Stimulated activated CD8-positive, alpha-beta memory T cell treated with anti-CD3 and anti-CD28 coated beads, Interleukin-7, amount 100 ng/mL, for 48 hours (primary cell): ENCODE data around the gene GSC2.

ENCODE experiments used
- DNase-seq, 2 donors: peaks; one replicate each; pipeline ENCODE4 v3.0.0-alpha.2; 2020; ENCODE audit warnings: low read depth in 1 of 2; ENCODE audit errors: extremely low read depth in 1 of 2

GSC2 gene

GRCh38 chr22:19103880-19104821, 45.9 kb downstream of the GSC2 start:
- no peak for DNase-seq

DNA sequence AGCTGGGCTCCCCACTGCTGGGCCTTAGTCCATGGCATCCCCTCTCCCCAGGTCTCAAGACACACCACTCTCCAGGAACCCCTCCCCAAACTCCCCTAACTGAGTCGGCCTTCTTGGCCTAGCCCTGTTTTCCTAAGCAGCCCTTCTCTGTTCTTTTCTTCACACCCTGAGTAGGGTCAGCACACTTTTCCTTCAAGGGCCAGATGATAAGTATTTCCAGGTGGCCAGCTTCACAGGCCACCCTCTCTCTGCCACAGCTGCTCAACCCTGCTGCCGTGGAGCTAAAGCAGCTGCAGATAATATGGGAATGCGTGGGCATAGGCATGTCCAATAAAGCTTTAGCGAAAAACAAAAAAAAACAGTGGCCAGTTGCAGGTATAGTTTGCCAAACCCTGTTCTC, 51.9 kb downstream of the GSC2 start:
- DNase-seq: no peak

GRCh38 chr22:19097518-19097917, 52.6 kb downstream of the GSC2 start:
- DNase-seq: no peak
